B cell (primary cell): ENCODE measurements around the gene CTRB2.
"Not testable (repeated sequence)": the region's sequence is repeated elsewhere in the genome, so short reads cannot be mapped to it uniquely, and the experiment has no call there.

ENCODE experiments used
- CTCF ChIP-seq: fragments of 200-600 bp; IDR thresholded peaks from one replicate; pipeline ENCODE4 v1.8.0; 2022; ENCODE audit warnings: antibody characterized with exemption, mild to moderate bottlenecking
- EZH2 ChIP-seq: IDR thresholded peaks from 2 replicates; pipeline ENCODE4 v1.6.1; 2012; ENCODE audit warnings: borderline replicate concordance, low read depth, mild to moderate bottlenecking, moderate library complexity, low read length; ENCODE audit not compliant: insufficient read depth, poor library complexity, severe bottlenecking

GRCh38 chr16:75240633-75241032 is 33.7 kb upstream of the CTRB2 start:
- not testable (repeated sequence) for TF ChIP-seq EZH2, CTCF
